Fibroblast of pulmonary artery (primary cell): ENCODE measurements around the gene OTUB2.
A peak's percentile ranks its signal among the peaks of the same experiment; 100 is the strongest.

Experiments used
- DNase-seq: peaks from one replicate; pipeline ENCODE4 v3.0.0-alpha.2; 2010; ENCODE audit warnings: low read depth
- H3K4me3 ChIP-seq: replicated peaks from 2 replicates; pipeline ENCODE4 v1.5.1; 2011; ENCODE audit warnings: low read depth, mild to moderate bottlenecking, control low read depth, low read length, moderate library complexity
- CTCF ChIP-seq: IDR thresholded peaks from 2 replicates; pipeline ENCODE4 v1.5.1; 2011; ENCODE audit warnings: mild to moderate bottlenecking, control low read depth, low read length, inconsistent platforms; ENCODE audit errors: missing control alignments

OTUB2 gene

DNA sequence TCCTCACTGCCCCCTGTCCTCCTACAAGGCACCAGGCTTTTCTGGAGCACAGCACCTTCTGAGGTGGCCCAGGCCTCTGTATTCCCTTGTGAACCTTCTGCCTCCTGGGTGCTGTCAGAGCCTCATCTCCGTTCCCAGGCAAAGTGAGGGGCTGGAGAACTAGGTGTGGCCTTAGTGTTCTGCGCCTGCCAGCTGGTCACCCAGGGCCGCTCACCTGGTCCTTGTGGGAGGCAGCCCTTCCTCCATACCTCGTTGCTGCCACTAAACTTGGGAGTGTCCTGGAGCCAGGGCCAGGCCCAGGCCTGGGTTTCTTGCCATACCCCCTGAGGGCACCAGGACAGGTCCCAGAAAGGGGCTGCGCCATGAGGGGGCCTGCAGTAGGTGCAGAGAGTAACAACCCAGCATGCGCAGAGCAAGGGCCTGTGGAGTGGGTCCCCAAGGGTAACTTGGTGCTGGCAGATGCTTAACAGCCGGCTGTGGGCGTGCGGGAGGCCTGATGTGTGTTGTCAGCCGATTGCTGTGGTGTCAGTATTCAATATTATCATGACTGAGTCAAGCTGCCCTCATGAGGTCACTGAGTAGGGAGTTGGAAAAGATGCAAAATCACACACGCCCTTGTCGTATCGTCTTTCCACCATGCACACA, 17.1 kb downstream of the OTUB2 start:
- TF ChIP-seq CTCF, result no peak
- no peak overlapping the region for H3K4me3 ChIP-seq
- DNase-seq, result peak; percentile 33

- no peak overlapping the region for H3K4me3 ChIP-seq
- TF ChIP-seq CTCF, result no peak
- no peak for DNase-seq
Measured at GRCh38 chr14:94043756-94044475, 17.8 kb downstream of the OTUB2 start.

GRCh38 chr14:94044476-94045091, 18.4 kb downstream of the OTUB2 start:
- H3K4me3 ChIP-seq, result no peak overlapping the region
- TF ChIP-seq CTCF, result no peak
- no peak for DNase-seq

DNA sequence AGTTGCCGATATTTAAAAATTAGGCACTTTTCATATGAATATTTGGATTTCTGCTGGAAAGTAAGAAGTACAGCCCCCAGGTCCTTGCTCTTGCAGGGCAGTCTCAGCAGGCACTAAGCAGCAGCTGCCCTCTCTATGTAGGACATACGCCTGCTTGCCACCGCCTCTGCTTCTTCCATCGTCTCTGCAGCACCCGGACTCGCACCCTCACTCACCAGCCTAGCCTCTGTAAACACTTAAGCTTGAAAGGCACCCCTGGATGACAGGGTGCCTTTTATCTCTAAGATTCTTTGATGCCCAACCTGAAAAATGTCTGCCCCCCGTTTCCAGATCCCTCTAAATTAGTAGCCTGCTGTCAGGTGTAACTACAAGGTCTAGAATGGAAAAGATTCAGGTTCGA, 19.0 kb downstream of the OTUB2 start:
- H3K4me3 ChIP-seq, result no peak overlapping the region
- no peak for DNase-seq
- no peak for TF ChIP-seq CTCF

DNA sequence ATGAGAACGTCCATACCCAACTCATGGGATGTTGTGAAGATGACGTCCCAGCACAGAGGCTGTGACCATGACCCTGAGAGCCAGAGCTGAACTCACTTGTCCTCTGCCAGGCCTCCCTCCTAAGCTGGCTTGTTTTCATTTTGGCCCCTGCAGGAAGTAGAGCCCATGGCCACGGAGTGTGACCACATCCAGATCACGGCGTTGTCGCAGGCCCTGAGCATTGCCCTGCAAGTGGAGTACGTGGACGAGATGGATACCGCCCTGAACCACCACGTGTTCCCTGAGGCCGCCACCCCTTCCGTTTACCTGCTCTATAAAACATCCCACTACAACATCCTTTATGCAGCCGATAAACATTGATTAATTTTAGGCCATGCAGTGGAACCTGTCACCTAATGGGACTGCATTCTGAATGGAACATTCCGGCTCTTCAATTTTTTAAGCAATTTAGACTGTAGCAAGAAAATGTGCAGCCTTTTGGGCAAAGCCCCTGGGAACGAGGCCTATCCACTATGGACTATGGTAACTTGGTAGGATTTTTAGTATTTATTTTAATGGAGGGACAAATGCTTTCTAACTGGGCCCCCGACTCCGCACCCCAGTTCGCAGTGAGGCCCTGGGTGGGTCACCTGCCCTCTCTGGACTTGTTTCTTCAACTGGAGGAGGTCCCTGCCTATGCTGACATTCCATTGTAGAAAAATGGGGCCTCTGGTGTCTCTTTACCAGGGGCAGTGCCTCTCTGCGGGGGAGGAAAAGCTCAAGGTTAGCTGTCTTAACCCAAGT, 19.6 kb downstream of the OTUB2 start:
- TF ChIP-seq CTCF, result no peak
- DNase-seq, result no peak
- H3K4me3 ChIP-seq, result no peak overlapping the region

- no peak for TF ChIP-seq CTCF
- DNase-seq, result no peak
- H3K4me3 ChIP-seq, result no peak overlapping the region
Measured at GRCh38 chr14:94046696-94047250, 20.6 kb downstream of the OTUB2 start.
